AG20443 (cell line): Measurements from ENCODE around the gene KRTAP10-4.
"Not testable (repeated sequence)": the region's sequence is repeated elsewhere in the genome, so short reads cannot be mapped to it uniquely, and the experiment has no call there.

Source experiments
- DNase-seq: peaks from one replicate; pipeline ENCODE4 v3.0.0; 2012; ENCODE audit warnings: low spot score, mixed read lengths

Gene KRTAP10-4

GRCh38 chr21:44580231-44580821 lies 6.8 kb downstream of the KRTAP10-4 start, which contains the start of gene KRTAP10-5:
Gene KRTAP10-5 (minus strand): TSS chr21:44580604. CDS start chr21:44580578, 26 bp downstream.
- DNase-seq: not testable (repeated sequence)

- no peak for DNase-seq
Measured at GRCh38 chr21:44581158-44581557, 7.6 kb downstream of the KRTAP10-4 start.

GRCh38 chr21:44582055-44582454 lies 8.5 kb downstream of the KRTAP10-4 start:
- no peak for DNase-seq

GRCh38 chr21:44583089-44583799 lies 9.7 kb downstream of the KRTAP10-4 start:
- DNase-seq: no peak

DNA sequence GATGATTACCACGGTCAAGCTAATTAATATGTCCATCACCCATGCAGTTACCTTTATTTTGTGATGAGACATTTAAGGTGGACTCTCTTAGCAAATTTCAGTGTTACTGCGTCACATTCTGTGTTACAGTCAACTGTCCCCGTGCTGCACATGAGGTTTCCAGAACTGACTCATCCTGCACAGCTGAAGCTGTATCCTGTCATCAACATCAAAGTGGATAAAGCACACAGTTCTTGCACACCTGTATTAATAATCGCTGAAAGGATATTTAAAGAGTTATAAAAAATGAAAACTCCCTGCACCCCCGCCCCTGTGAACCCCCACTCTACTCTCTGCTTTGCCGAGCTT lies 10.2 kb downstream of the KRTAP10-4 start:
- no peak for DNase-seq

- no peak for DNase-seq
Measured at GRCh38 chr21:44585892-44586291, 12.4 kb downstream of the KRTAP10-4 start.

DNA sequence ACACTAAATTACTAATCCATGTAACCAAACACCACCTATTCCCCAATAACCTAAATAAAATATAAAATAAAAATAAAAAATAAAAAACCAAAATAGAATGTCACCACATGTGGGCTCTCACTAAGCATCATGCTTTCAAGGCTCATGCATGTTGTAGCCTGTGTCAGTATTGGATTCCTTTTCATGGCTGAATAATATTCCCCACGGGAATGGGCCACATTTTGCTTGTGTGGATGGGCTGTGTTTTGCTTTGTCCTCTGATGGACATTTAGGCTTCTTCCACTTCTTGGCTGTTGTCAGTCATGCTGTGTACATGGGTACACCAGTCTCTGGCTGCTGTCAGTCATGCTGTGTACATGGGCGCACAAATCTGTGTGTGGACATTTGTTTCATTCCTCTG lies 15.6 kb downstream of the KRTAP10-4 start:
- no peak for DNase-seq

DNA sequence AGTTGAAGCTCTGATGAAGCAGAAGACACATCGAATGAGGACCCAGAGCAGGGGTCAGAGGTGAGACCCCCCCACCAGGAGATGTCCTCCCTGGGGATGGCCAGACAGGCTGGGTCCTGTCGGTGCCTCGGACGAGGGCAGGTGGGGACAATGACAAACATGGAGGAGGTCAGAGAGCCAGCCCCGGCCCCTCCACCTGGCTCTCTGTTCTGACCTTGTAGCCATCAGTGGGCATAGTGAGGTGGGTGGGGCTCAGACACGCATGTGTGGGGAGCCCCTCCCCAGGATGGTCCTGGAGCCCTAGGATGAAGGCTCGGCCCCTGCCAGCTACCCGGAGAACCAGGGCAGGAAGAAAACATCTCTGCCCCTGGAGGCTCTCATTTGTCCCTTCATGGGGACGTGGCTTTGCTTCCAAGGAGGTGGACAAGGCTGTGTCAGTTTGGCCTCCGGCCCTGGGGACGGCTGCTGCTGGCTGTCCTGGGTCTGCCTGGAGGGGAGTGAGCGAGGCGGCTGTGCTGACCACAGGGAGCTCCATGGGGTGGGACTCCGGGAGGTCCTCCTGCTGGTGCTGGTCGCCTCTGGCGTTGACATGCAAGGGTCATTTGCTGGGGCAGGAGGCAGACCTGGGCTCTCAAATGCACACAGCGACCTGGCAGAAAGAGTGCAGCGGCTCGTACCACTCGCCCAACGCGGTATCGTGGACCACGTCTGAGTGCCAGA lies 16.2 kb downstream of the KRTAP10-4 start:
- no peak for DNase-seq

- DNase-seq: no peak
Measured at GRCh38 chr21:44590311-44590721, 16.8 kb downstream of the KRTAP10-4 start.

- DNase-seq: not testable (repeated sequence)
Measured at GRCh38 chr21:44590897-44591800, 17.6 kb downstream of the KRTAP10-4 start.

DNA sequence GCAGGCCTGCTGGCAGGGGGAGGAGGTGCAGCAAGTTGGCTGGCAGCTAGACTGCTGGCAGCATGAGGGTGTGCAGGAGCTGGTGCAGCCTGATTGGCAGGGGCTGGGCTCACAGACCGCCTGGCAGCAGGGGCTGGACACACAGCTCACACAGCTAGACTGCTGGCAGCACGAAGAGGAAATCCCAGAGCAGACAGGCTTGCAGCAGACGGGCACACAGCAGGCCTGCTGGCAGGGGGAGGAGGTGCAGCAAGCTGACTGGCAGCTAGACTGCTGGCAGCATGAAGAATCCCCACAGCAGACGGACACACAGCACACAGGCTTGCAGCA lies 18.2 kb downstream of the KRTAP10-4 start:
- DNase-seq: not testable (repeated sequence)

GRCh38 chr21:44592446-44593311 lies 19.1 kb downstream of the KRTAP10-4 start, which contains the start of gene KRTAP10-6:
Gene KRTAP10-6 (minus strand): TSS chr21:44592505. CDS start chr21:44592484, 21 bp downstream.
- no peak for DNase-seq

DNA sequence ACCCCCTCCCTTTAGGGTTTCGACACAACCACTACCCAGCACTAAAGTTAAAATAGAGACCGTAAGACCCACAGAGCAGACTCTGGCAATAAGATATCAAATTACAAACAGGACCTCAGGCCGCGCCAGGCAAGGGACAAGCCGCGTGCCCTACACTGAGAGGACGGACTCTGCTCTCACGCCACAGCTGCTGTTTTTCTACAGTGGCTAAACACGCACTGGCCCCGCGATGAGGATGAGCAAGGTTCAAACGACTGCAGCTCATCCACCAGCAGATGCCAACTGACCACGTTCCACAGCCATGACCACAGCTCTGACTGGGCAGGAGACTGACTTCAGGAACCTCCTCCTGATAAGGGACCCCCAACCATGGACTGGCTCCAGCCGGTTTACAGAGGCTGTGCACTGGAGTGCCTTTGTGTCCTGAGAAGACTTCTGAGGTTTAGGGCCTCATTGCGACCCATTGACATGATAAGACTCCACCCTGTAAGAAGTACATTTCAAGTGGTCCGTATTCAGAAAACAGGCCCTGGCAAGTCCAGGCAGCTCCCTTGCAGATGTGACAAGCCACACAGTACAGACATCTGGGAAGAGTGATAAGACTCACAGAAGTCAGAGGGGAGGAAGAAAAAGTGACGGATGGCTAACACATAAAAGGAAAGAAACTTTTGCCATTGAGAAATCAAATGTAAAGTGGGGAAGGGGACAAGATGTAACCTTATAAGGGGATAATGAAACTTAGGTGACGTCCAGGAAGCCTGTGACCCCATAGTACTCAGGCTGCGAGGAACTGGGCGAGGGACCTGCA lies 20.3 kb downstream of the KRTAP10-4 start:
- DNase-seq: no peak

DNA sequence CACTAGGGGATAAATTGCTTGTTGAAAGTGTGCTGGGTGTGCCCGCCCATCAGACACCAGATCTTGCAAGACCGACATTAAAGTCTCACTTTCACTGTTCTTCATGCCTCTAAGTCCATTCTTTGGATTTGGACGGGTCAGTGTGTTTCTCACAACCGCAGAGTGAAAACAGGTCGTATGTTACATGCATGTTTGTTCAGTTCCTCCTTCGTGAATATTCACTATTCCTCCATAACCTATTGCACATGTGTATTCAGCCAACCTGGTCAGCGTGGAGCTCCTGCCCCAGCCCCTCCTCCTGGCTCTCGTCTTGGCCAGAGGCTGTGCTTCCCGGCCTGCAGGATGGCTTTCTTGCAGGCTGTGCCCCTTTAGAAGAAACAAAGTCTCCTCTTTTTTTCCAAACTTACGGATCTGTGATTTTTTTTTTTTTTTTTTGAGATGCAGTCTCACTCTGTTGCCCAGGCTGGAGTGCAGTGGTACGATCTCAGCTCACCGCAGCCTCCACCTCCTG lies 20.9 kb downstream of the KRTAP10-4 start:
- no peak for DNase-seq

DNA sequence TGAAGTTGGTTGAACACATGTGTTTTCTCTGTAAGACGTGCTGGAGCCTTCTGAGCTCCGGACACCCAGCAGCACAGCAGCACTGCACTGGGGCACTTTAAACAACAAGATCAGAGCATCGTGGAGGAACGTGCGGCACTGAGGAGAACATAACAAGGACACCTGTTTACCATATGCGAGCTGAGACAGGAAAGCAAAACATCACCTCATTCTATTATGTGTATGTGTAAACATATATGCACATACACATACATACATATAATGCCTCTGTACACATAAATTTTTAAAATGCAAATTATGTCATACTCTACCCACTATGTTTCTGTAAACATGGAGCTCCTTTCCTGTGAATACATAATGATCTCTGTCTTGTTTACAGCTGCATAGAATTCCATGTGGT lies 22.0 kb downstream of the KRTAP10-4 start:
- DNase-seq: no peak

DNA sequence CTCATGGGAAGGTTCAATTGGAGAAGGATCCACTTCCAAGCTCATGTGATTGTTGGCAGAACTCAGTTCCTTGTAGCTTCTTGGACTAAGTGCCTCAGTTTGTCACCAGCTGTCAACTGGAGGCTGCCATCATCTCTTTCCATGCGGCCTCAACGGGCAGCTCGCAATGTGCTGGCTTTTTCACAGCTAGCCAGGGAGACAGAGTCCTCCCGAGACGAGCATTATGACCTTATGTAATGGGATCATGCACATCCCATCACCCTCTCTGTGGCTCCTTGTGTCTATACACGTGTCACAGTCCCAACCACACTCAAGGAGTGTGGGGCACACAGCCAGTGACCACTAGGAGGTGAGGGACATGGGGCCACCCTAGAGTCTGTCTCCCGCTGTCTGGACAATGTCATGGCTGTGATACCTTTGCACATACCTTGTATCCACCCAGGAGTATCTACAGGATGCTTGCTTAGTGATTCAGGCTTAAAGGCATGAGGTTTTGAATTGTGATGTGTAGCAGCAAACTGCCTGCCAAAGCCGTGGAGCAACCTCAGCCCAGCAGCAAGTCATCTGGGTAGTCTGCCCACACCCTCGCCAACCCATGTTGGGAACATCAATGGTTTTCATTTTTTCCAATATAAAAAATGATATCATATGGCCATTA lies 22.7 kb downstream of the KRTAP10-4 start:
- no peak for DNase-seq

DNA sequence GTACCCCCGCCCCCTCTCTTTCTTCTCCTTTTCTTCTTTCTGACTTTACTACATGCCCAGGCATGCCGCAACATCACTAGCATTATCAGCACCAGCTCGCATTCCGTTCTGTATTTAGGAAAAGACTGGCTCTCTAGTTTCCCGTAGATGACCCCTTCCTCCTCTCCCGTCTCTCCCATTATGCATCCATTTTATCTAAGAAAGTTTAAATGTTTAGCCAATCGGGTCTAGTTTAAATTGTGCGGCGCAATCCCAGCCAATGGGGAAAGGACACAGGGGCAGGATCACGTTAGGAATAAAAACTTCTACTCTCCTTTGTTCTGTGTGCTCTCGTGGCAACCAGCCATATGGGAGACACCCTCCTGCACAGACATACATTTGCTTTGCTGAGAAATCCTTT lies 24.5 kb downstream of the KRTAP10-4 start:
- no peak for DNase-seq

DNA sequence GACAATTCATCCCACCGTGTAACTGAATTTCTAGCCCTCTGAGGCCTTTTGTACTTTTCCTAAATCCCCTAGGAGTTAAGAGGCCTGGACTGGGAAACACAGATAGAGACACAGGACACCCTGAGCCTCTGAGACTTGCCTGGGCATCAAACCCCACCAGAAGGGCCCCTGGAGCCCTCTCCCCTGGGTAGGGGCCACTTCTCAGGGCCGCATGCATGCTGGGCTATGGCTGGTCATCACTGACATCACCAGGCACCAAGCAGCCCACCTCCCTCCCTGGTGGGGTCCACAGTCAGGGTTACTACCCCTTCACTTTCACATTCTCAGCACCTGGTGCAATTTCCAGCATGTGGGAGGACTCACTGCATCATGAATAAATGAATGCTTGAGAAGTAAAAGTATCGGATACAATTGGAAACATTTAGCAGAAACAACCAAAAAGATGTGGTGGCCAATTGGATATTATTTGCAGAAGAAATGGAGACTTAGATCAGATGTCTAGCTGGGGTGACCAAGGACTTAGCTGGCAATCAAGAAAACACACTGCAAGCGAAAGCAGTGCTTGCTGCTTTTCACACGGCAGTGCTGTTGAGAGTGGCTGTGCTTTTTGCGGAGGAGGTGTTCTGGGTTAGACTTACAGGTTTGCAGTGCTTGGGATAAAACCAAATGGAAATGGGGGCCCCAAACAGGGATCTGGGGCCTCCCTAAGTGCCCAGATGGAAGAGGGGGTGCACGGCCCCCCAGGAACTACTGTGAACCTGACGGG lies 25.9 kb downstream of the KRTAP10-4 start:
- no peak for DNase-seq
